GM18858 (cell line): ENCODE measurements around the gene NPM1.
"Not testable (repeated sequence)": the region's sequence is repeated elsewhere in the genome, so short reads cannot be mapped to it uniquely, and the experiment has no call there.

Experiments
- ATAC-seq: cut with Tn5 transposase; IDR thresholded peaks from one replicate; pipeline ENCODE4 v1.9.1; 2021; ENCODE audit not compliant: unreplicated experiment

Gene NPM1

DNA sequence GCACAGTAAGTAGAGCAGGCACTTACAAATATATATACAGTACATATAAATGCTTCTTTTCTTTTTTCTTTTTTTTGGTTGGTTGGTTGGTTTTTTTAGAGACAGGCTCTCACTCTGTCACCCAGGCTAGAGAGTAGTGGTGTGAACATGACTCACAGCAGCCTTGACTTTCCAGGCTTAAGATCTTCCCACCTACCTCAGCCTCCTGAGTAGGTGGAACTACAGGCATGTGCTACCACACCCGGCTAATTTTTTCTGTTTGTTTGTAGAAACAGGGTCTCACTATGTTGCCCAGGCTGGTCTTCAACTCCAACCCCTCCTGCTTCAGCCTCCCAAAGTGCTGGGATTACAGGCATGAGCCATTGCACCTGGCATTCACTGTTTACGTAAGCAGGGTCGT is 2.6 kb upstream of the NPM1 start:
- ATAC-seq, result not testable (repeated sequence)

DNA sequence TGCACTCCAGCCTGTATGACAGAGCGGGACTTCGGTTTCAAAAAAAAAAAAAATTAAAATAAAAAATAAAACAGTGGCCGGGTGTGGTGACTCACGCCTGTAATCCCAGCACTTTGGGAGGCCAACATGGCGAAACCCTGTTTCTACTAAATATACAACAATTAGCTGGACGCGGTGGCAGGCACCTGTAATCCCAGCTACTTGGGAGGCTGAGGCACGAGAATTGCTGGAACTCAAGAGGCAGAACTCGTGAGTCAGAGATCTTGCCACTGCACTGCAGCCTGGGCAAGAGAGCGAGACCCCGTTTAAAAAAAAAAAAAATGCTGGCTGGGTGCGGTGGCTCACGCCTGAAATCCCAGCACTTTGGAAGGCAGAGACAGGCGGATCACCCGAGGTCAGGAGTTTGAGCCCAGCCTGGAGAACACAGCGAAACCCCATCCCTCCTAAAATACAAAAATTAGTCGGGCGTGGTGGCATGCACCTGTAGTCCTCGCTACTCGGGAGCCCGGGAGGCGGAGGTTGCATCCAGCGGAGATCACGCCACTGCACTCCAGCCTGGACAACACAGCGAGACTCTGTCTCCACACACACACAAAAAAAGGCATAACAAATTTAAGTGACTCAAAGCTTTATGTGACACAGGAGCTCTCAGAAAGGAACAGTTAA is 1.5 kb upstream of the NPM1 start:
- ATAC-seq, result no peak

DNA sequence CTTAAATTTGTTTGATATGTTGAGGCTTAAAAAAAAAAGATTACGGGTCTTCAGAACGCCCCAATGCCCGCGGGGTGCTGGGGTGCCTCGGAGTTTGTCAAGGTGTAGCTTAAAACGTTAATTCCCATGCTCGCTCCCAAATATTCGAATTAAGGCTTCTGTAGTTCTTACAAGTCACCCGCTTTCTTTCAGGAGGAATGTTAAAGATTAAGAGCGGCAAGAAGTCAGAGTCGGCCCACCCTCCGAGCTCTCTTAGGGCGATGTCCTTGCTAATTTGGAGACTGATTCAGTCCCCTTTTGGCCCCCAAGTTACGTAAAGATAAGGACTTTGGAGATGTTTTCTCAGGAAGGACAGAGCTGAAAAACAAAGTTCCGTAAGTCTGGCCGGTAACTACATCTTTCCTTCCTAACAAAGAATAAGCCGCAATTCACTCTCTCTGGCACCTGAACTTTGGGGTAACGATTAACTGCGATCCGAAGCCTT is 746 bp upstream of the NPM1 start:
- ATAC-seq, result no peak

DNA sequence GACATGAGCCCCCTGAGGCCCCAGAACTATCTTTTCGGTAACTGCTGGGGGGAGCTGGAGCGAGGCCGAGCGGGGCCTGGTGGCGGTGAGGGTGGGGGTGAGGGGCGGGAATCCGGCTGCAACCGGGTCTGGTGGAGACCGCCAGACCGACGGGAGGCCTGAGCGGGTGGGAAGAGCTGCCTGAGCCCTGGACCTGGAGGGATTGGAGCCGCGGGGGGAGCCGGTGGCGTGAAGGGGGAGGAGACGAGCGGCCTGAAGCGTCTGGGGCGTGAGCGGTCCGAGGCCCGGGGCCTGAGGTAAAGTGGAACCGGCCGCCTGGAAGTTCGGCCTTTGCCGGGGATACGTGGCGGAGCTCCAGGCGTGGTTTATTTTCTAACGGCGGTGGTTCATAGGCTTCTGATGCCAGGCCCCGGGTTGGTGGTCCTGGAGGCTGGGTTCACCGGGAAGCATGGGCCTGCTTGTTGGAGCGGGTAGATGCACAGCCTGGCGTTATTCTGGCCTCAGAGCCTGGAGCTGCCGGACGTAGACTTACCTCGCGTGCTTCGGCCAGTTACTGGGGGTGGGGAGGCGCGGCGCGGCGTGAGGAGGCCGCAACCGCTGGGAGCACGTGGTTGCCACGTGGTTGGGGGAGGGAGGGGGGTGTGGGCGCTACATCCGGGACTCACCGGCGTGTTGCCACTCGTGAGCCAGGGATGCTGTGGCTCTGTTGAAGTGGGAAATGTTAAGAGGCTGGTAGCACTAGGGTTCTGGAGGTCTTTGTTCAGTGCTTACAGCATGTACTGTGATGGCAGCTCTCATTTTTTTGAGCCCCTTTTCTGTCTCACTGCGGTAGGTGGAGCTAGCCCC is 544 bp downstream of the NPM1 start:
- ATAC-seq, result no peak

DNA sequence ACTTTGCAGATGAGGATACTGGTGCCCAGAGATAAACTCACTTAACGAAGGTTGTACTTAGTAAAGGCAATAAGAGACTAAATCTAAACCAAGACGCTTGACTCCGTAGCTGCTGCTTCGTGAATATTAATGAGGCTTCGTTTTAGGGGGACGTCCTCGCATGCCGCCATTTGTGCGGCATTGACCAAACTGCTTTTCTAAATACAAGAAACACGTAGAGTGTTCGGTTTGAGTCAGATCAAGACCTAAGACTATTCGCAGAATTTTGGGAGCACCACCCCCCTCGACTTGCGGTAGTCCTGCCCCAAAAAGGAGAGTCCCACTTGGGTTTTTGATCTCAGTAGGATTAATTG is 1.1 kb downstream of the NPM1 start:
- no peak for ATAC-seq

DNA sequence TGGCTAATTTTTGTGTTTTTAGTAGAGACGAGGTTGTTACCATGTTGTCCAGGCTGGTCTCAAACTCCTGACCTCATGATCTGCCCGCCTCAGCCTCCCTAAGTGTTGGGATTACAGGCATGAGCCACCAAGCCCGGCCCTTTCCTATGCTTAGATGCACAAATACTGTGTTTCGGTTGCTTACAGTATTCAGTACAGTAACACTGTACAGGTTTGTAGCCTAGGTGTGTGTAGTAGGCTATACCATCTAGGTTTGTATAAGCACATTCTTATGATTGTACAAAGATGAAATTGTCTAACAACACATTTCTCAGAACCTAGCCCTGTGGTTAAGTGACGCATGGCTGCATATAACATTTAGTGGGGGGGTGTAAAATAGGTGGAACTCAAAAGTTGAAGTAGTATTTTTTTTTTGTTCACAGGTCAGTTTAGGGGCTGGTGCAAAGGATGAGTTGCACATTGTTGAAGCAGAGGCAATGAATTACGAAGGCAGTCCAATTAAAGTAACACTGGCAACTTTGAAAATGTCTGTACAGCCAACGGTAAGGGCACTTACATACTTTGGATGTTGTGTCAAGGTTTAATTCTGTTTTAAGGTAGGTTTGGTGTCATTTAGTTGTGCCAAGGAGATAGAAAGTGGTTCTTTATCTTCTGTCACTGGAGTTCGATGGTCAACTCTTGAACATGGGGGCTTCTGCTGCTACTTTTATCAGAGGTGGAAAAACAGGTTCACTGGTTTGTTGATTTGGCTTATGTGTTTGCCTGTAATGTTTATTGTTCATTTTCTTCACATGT is 3.4 kb downstream of the NPM1 start:
- no peak for ATAC-seq

DNA sequence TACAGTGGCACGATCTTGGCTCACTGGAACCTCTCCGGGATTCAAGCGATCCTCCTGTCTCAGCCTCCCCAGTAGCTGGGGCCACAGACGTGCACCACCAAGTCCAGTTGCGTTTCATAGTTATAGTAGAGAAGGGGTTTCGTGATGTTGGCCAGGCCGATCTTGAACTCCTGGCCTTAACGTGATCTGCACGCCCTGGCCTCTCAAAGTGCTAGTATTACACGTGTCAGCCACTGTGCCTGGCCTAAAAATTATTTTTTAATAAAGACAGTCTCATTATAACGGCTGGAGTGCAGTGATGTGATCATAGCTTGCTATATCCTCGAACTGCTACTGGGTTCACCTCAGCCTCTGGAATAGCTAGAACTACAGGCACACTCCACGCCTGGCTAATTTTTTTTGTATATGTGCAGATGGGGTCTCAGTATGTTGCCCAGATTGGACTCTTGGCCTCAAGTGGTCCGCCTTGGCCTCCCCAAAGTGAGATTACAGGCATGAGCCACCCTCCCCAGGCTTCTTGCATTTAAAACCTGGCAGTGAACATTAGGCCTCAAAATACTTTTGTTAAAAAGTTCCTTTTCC is 4.4 kb downstream of the NPM1 start:
- ATAC-seq, result no peak

DNA sequence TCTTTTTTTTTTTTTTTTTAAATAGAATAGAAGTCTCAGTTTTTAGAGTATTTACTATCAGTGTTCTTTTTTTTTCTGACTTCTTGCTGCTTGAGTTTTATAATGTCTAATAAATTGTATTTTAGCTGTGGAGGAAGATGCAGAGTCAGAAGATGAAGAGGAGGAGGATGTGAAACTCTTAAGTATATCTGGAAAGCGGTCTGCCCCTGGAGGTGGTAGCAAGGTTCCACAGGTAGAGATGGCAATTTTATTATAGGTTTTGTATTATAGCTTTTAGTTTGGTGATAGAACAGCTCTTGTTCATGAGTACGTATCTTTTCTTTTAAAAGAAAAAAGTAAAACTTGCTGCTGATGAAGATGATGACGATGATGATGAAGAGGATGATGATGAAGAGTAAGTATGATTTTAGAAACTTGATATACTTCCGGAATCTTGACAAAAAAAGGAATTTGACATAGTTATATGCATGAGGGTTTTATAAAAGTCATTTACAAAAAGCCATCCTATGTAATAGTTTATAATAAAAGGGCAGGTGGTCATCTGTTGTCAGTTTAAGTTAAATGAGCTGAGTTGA is 5.0 kb downstream of the NPM1 start:
- no peak for ATAC-seq

DNA sequence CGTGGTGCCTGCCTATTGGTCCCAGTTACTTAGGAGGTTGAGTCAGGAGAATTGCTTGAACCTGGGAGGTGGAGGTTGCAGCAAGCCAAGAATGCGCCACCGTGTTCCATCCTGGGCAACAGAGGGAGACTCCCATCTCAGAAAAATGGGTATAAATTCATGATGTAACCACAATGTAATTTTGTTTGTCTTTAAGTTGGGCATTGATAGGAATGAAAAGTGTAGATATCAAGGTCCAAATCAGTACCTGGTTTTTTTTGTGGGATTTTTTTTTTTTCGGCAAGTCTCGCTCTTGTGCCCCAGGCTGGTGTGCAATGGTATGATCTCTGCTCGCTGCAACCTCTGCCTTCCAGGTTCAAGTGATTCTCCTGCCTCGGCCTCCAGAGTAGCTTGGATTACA is 7.4 kb downstream of the NPM1 start:
- ATAC-seq, result no peak

DNA sequence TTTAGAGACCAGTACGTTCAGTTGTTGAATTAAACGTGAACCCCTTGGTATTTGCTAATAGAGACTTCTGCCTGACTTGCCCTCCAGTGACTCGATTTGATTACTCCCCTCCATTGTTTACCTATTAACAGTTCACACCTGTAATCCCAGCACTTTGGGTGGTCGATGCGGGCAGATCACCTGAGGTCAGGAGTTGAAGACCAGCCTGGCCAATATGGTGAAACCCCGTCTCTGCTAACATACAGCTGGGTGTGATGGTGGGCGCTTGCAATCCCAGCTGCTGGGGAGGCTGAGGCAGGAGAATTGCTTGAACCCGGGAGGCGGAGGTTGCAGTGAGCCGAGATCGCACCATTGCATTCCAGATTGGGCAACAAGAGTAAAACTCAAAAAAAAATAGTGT is 8.9 kb downstream of the NPM1 start:
- ATAC-seq, result not testable (repeated sequence)

DNA sequence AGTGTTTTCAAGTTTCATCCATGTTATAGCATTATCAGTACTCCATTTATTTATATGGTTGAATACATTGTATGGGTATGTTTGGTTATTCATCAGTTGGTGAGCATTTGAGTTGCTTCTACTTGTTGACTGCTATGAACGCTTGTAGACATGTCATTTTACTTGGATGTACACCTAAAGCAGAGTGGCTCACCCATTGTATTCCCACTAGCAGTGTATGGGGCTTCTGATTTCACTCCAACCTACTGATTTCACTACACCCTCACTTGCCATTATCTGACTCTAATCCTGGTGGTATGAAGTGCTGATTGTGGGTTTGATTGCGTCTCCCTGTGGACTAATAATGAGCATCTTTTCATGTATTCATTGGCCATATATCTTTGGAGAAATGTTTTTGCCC is 9.5 kb downstream of the NPM1 start:
- no peak for ATAC-seq

DNA sequence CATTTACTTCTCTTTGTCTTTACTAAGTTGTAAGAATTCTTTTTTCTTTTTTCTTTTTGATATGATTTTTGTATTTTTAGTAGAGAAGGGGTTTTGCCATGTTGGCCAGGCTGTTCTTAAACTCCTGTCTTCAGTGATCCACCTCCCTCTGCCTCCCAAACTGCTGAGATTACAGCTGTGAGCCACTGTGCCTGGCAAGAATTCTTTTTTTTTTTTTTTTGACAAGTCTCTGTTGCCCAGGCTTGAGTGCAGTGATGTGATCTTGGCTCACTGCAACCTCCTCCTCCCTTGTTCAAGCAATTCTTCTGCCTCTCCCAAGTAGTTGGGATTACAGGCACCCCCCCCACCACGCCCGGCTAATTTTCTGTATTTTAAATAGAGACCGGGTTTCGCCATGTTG is 9.9 kb downstream of the NPM1 start:
- ATAC-seq, result no peak

DNA sequence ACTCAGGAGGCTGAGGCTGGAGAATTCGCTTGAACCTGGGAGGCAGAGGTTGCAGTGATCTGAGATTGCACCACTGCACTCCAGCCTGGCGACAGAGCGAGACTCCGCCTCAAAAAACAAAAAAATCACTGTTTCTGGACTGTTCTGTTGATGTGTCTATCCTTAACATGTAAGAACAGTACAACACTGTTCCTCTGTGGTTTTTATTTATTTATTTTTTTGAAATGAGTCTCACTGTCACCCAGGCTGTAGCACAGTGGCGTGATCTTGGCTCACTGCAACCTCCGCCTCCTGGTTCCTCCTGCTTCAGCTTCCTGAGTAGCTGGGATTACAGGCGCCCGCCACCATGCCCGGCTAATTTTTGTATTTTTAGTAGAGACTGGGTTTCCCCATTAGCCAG is 11.0 kb downstream of the NPM1 start:
- not testable (repeated sequence) for ATAC-seq

DNA sequence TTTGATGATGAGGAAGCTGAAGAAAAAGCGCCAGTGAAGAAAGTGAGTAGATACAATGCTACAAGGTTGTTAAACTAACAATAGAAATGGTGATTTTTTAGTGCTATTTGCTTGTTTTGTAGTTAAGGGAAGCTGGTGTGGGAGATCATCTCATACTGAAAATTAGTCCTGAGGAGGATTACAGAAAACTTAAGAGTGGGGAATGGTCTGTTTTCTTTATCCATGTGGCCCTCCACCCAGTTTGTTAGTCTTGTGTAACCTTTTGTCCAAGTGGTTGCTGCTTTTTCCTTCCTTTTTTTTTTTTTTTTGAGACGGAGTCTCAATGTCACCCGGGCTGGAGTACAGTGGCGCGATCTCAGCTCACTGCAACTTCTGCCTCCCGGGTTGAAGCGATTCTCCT is 12.5 kb downstream of the NPM1 start:
- ATAC-seq, result no peak

DNA sequence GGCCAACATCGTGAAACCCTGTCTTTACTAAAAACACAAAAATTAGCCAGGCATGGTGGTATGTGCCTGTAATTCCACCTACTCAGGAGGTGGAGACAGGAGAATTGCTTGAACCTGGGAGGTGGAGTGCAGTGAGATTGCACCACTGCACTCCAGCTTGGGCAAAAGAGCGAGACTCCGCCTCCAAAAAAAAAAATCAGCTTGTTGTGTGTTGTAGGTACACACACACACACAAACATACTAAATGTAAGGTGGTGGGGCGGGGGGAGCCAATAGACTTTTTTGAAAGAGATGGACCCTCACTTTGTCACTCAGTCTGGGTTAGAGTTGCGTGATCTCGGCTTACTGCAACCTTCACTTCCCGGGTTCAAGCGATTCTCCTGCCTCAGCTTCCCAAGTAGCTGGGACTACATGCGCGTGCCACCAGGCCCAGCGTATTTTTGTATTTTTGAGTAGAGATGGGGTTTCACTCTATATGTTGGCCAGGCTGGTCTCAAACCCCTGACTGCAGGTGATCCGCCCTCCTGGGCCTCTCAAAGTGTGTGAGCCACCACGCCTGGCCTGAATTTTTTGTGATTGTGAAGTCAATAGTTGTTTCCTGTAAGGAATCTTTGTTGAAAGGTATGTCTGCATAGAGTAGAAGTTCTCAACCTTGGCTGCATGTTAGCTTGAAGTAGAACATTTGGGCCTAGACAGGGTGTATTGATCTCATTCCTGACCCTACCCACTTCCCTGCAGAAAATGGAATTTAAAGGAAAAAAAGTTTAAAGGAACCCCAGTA is 13.7 kb downstream of the NPM1 start:
- ATAC-seq, result no peak

DNA sequence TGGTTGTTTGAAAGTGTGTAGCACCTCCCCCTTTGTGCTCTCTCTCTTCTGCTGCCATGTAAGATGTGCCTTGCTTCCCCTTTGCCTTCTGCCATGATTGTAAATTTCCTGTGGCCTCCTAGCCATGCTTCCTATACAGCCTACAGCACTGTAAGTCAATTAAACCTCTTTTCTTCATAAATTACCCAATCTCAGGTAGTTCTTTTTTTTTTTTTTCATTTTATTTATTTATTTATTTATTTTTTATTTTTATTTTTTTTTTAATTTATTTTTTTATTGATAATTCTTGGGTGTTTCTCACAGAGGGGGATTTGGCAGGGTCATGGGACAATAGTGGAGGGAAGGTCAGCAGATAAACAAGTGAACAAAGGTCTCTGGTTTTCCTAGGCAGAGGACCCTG is 15.1 kb downstream of the NPM1 start:
- not testable (repeated sequence) for ATAC-seq

DNA sequence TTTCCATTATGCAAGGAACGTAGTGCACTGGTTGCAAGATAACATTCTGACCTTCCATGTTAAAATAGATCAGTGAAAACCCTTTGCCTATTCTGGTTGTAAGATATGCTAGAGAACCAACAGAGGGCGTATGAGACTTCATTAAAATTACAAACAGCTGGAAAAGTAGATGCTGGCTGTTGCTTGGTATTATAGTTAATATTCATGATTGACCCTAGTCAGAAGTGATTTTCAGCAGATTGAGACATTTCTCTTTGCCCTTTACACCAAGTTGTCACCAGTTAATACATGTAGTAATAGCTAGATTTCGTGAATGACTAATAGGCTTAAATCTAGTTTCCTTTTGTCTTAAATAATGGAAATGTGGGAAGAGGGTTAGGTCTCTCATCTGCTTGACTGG is 18.0 kb downstream of the NPM1 start:
- no peak for ATAC-seq

DNA sequence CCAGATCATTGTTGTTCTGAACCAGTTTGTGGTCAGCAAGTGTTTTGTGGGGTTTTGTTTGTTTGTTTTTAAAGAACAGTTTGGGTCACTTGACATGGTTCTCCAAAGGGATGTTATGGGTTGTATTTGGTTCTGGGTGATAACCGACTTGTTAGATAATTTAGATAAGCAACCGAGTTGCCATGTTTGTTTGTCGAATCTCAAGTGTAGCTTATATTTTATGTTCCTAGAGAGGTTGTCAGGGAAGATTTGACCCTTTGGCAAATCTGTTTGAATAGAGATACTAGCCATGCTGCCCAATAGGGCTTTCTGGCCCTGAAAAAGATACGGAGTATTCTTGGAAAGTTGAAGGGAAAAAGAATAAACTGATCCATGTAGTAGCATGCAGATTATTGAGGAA is 19.6 kb downstream of the NPM1 start:
- no peak for ATAC-seq

DNA sequence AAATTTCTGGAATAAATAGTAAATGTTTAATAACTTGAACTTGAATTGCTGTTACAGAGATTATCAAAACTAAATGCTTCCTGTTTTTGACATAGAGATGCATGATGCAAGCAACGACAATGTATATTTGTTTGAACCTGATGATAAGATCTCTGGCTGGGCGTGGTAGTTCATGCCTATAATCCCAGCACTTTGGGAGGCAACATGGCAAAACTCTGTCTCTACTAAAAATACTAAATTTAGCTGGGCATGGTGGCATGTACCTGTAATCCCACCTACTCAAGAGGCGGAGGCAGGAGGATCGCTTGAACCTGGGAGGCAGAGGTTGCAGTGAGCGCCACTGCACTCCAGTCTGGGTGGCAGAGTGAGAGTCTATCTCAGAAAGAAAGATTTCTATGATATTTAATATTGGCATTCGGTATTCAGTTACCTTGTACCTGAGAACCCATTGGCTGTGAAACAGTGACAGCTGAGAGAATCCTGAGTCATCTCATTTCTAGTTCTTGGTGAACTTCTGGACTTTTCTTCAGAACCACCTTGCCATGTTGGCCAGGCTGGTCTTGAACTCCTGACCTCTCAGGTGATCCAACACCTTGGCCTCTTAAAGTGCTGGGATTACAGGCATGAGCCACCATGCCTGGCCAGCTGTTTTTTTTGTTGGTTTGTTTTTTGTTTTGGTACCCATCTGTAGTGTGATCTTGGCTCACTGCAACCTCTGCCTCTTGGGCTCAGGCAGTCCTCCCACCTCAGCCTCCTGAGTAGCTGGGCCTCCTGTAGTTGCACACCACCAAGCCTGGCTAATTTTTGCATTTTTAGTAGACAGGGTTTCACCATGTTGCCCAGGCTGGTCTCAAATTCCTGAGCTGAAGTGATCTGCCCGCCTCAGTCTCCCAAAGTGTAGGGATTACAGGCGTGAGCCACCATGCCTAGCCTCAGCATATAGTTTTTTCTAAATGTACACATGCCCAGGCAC is 21.8 kb downstream of the NPM1 start:
- ATAC-seq, result no peak
